HK-2 (cell line): Measurements from ENCODE around the gene OR56A1.

Experiments
- DNase-seq: peaks from one replicate; pipeline ENCODE4 v3.0.0-alpha.2; 2018; ENCODE audit not compliant: unreplicated experiment

Gene OR56A1

GRCh38 chr11:5989203-5989602, 41.4 kb downstream of the OR56A1 start:
- DNase-seq = no peak

GRCh38 chr11:5986885-5987284, 43.7 kb downstream of the OR56A1 start, which contains the start of gene OR52L1:
Gene OR52L1, minus strand, starts transcription at chr11:5986985. Its CDS starts 55 bp downstream, at chr11:5986930.
- no peak for DNase-seq

- DNase-seq = no peak
Measured at GRCh38 chr11:5983443-5983842, 47.1 kb downstream of the OR56A1 start.

GRCh38 chr11:5973530-5973929, 57.0 kb downstream of the OR56A1 start:
- DNase-seq = no peak
